Stomach (tissue), 4 donors: ENCODE measurements around the gene TICRR.

ENCODE experiments used
- EP300 ChIP-seq: sonication (generic); formaldehyde crosslinking; IDR thresholded peaks from one replicate; pipeline ENCODE4 v1.6.1; 2017; ENCODE audit warnings: antibody characterized with exemption
- POLR2A ChIP-seq, 4 donors: fragments of 450-650 bp; IDR thresholded peaks; one replicate each; pipeline ENCODE4 v1.6.1; 2016; ENCODE audit warnings: antibody characterized with exemption in 4 of 4, control low read depth in 2 of 4, mild to moderate bottlenecking in 1 of 4, moderate library complexity in 1 of 4
- POLR2AphosphoS5 ChIP-seq, 3 donors: sonication (generic); formaldehyde crosslinking; IDR thresholded peaks; one replicate each; pipeline ENCODE4 v1.6.1; 2016; ENCODE audit warnings: antibody characterized with exemption in 3 of 3
- TF ChIP-seq, protein P1 (sequence below), 7 experiments: fragments of 450-650 bp in 4 of 7; fragments of 200-600 bp in 3 of 7; sonication (generic) in 3 of 7; IDR thresholded peaks; one replicate each; pipeline ENCODE4 v1.5.1; 2016 to 2019; ENCODE audit warnings: antibody characterized with exemption in 7 of 7, control low read depth in 2 of 7, mild to moderate bottlenecking in 1 of 7

DNA sequence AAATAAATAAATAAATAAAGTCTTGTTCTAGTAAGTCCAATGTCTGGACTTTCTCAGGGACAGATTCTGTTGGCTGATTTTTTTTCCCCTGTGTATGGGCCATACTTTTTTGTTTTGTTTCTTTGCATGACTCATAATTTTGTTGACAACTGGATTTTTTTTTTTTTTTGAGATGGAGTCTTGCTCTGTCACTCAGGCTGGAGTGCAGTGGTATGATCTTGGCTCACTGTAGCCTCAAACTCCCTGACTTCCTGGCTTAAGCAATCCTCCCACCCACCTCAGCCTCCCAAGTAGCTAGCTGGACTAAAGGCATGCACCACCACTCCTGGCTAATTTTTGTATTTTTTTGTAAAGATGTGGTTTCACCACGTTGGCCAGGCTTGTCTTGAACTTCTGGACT lies 38.9 kb downstream of the TICRR start:
- TF ChIP-seq POLR2AphosphoS5 (IDR thresholded peaks at IDR 0.05) (no peak), POLR2A (IDR thresholded peaks at IDR 0.05) (no peak), EP300 (no peak)
- TF ChIP-seq, protein P1, sequence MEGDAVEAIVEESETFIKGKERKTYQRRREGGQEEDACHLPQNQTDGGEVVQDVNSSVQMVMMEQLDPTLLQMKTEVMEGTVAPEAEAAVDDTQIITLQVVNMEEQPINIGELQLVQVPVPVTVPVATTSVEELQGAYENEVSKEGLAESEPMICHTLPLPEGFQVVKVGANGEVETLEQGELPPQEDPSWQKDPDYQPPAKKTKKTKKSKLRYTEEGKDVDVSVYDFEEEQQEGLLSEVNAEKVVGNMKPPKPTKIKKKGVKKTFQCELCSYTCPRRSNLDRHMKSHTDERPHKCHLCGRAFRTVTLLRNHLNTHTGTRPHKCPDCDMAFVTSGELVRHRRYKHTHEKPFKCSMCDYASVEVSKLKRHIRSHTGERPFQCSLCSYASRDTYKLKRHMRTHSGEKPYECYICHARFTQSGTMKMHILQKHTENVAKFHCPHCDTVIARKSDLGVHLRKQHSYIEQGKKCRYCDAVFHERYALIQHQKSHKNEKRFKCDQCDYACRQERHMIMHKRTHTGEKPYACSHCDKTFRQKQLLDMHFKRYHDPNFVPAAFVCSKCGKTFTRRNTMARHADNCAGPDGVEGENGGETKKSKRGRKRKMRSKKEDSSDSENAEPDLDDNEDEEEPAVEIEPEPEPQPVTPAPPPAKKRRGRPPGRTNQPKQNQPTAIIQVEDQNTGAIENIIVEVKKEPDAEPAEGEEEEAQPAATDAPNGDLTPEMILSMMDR (IDR thresholded peaks at IDR 0.05): no peak
